Dermis microvascular lymphatic vessel endothelial cell (primary cell): Measurements from ENCODE around the gene HRG. TPM values are rescaled to one million over a fixed set of nuclear protein-coding genes. Genes with fewer than 3 reads are reported as not detected.
"Not testable (repeated sequence)": the region's sequence is repeated elsewhere in the genome, so short reads cannot be mapped to it uniquely, and the experiment has no call there.

Experiments used
- DNase-seq, 2 donors: peaks; one replicate each; pipeline versions ENCODE4 v3.0.0 to v3.0.0-alpha.2; 2010; ENCODE audit warnings: low read depth in 2 of 2
- total RNA-seq: library from RNA; depleted of rRNA; stranded (reverse); fragments of >200 nt; gene quantifications from 2 replicates; pipeline ENCODE4 v1.2.1, GENCODE V29; 2014

HRG gene, protein sequence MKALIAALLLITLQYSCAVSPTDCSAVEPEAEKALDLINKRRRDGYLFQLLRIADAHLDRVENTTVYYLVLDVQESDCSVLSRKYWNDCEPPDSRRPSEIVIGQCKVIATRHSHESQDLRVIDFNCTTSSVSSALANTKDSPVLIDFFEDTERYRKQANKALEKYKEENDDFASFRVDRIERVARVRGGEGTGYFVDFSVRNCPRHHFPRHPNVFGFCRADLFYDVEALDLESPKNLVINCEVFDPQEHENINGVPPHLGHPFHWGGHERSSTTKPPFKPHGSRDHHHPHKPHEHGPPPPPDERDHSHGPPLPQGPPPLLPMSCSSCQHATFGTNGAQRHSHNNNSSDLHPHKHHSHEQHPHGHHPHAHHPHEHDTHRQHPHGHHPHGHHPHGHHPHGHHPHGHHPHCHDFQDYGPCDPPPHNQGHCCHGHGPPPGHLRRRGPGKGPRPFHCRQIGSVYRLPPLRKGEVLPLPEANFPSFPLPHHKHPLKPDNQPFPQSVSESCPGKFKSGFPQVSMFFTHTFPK
- not detected in 2 replicates for total RNA-seq

DNA sequence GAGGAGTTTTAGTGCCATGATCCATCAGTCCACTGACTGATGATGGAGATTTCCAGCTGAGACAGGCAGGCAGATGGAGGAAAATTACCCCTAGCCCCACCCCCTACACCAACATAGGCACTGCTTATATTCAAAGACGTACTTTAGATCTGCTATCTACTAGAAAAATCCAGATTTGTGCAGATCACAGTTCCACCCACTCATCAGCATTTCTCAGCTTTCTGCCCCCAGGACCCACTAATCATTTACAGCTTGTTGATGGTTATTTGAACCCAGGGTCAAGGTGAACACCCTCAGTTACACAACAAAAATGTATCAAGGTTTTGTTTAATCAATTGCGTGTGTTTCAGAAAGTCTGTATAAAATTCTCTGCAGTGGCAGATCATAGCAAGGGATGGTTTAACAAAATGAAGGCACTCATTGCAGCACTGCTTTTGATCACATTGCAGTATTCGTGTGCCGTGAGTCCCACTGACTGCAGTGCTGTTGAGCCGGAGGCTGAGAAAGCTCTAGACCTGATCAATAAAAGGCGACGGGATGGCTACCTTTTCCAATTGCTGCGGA is at the start of gene HRG:
HRG (plus strand) TSS at position 390 of the 564 bp plus-strand sequence; CDS start at position 408, 18 bp downstream.
- no peak for DNase-seq

DNA sequence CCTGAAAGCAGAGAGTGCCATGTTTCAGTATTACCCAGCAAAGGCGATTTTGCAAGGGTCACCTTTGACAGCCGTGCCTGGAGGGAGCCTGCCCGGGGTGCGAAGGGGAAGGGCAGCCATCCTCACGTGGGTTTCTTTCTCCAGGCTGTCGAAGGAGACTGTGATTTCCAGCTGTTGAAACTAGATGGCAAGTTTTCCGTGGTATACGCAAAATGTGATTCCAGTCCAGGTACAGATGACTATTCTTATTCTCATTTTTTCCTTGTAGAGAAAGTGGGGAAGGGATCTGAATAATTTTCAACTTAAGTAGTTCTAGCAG is 49.6 kb upstream of the HRG start:
- no peak for DNase-seq

DNA sequence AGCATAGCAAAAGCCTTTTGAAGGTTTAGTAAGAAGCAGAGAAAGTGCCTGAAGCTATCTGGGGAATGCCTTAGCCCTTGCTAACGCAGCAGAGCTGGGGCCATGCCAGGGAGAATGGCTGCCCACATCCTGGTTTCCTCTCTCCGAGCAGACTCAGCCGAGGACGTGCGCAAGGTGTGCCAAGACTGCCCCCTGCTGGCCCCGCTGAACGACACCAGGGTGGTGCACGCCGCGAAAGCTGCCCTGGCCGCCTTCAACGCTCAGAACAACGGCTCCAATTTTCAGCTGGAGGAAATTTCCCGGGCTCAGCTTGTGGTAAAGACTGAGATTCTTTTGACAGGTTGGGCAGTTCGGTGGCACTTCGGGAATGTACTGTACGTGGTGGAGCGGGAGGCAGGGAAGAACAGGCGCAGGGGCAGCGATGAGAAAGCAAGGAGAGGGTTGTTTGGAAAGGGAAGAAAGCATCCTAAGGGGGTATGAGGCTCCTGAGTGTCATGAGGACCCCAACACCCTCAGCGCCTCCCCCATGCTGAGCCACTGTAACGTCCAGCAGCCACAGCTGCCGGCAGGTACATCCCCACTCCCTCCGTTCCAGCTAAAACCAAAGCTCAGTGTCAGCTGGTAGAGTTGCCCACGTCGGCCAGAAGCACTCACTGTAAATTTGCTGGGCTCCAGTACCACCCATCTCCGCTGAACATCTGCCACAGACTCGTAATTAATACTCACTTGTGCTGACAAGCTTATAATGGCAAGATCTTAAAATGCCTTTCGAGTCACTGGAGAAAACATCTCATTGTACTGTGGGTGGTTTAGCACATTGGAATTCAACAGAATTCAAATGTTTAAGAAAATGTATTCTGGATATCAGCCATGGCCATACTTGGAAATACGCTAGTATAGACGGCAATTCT is 48.5 kb upstream of the HRG start:
- peak; percentile 44 to 75 for DNase-seq

DNA sequence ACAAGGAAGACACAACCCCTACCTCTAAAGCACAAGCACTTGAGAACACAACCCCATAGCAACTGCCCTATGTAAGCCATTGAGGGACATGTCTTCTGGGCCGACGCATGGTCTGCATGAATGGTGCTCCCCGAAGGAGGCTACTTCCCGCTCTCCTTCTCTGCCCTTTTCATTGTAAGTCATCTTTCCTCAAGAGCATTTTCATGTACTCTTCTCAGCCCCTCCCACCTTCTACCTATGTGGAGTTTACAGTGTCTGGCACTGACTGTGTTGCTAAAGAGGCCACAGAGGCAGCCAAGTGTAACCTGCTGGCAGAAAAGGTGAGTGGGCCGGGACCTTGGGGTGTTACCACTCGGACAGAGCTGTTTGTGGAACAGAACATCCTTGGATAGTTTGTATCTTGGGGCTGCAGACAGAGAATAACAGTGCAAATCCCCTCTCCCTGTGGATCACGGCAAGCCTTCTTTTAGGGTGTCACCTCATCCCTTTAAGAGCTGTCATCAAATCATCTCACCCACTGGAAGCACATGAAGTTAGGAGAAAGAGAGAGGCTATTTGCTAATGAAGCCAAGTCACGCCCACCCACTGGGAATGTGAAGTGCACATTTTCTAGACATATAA is 47.4 kb upstream of the HRG start:
- DNase-seq: no peak

DNA sequence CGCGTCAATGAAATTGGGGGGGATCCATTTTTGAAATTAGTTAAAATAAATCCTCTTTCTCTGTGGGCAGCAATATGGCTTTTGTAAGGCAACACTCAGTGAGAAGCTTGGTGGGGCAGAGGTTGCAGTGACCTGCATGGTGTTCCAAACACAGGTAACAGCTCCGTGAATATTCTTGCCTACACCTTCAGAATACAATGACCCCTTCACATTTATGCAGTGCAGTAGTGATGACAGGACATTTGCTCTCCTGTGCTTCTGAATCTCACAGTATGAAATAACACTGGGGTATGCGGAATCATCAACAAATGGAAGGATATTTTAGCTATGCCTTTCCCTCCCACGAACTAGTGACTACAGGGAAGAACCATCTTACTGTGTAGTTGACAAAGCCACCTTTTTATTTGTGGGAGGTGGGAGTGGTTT is 46.0 kb upstream of the HRG start:
- DNase-seq: no peak

DNA sequence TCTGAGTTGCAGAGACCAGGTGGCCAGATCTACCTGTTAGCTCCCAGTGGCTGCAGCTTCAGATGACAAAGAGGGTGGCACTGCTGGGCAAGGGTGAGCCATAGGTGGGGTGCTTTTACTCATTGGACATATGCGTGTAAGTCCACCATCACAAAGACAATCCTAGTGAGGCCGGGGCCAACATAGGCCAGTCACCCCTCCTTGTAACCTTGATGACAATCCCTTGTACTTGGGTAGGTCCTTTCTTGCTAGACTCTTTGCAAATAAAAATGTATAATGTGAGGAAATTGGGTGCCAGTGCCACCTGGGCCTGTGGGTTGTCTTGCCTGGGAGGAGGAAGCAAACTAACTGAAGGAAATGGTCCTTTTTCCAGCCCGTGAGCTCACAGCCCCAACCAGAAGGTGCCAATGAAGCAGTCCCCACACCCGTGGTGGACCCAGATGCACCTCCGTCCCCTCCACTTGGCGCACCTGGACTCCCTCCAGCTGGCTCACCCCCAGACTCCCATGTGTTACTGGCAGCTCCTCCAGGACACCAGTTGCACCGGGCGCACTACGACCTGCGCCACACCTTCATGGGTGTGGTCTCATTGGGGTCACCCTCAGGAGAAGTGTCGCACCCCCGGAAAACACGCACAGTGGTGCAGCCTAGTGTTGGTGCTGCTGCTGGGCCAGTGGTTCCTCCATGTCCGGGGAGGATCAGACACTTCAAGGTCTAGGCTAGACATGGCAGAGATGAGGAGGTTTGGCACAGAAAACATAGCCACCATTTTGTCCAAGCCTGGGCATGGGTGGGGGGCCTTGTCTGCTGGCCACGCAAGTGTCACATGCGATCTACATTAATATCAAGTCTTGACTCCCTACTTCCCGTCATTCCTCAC is 45.4 kb upstream of the HRG start:
- DNase-seq: no peak

DNA sequence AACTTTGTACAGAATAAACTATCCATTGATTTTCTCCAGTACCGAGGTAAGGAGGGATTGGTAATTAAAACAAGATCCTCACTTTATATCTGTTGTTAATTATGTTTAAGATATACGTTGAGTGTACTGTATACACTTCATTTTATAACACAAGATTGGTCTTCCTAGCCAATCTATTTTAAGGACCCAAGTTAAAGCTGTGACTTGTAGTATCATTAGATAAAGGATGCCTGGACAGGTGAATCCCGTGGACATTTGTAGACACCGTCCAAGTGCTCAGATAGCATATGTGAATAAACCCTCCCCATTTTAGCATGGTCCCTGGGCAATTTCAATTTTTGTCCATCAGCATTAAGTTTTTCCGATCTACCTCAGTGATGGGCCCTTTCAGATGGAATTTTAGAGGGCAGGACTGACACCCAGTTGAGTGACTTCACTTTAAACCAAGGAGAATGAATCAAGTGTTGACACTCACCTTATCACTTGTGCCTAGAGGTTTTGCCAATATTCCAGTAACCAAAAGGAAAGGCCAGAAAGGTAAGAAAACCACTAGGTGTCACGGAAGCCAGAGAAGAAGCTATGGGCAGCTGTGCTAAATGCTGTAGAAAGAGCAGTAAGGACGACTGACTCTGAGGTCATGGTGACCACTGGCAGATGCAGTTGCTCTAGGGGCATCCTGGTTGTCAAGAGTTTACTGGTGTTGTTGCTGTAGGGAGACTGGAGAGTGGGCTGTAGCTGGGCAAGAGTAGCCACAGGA is 43.7 kb upstream of the HRG start:
- DNase-seq: no peak

DNA sequence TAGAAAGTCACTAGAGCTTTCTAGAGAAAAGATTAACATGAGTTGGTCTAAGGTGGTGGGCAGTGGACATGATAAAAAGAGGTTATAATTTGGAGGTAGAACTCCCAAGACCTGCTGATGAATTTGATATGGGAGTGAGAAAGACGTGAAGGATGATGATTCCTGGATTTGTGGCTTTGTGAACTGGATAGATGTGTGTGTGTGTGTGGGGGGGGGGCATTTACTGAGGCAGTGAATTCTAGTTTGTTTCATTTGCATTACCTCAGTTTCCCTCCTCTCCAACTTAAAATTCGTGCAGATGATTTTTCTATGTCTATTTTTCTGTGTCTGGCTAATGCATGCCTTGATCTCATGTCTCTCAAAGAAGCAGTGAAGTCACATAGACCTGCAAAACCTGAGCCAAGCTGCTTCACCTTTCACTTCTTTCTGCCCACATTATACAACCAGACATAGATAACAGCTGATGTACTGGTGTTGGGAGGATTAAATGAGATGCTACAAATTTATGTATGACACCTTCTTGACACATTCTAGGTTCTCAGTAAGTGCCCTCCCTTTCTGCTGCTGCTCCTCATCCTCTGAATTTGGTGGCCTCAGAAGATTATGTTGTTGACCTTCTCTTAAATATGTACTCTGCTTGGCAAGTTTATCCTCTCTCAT is 43.0 kb upstream of the HRG start:
- DNase-seq: no peak

DNA sequence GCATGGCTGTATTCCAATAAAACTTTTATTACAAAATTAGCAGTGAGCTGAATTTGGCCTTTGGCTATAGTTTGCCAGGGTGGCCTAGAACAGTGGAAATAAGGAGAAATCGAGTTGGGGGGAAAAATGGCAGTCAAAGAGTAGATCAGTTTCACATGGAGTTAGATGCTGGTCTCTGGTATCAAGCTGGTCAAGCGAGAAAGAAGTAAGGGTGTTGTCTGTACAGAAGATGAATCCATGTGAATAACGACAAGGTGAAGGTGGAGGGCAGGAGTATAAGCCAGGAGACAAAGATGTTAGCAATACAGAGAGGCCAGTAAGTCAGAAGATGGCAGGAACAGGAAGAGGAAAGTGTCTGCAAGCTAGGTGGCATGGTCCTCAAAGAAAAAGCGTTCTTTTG is 41.2 kb upstream of the HRG start:
- no peak for DNase-seq

DNA sequence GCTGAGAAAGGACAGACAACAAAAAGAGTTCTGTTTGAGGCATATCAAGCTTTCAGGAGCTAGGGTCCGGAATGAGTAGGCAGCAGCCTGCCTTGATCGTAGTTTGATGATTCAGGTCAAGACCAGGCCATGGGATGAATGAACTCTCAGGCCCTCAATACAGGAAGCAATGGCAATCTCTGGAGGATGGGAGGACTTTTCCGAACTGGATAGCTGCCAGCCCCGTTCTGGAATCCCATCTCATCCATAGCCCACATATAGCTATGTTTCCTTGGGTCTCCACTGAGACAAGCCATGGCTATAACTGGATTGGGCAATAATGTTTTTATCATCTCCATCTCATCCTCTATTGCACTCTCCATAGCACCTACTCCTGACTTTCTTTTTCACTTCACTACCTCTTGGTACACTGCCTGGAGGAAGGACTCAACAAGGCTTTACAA is 40.2 kb upstream of the HRG start:
- DNase-seq: no peak

DNA sequence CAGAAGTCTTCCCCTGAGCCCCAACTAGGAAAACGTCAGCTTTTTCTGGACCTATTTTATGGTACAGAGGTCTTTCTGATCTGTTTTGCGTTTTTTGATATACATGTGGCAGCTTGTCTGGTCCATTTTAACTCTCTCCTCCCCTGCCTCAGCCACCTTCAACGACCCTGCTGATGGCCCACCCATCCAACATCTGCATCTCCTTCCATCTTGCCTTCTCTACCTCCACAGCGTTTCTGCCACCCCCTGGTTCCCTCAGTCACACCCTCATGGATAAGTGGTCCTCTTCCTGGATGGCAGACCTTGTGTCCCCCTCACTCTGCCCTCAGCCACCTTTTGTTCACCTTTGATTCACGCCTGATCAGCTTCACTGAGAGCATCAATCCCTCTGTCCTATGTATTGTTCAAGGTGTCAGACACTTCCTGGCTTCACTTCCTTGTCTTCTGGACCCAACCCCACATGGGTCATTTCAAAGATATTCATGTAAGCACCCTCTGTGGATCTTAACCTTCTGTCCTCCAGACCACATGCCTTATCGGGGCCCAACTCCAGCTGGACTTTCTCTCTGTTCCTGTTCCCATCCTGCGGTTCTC is 39.5 kb upstream of the HRG start:
- no peak for DNase-seq

DNA sequence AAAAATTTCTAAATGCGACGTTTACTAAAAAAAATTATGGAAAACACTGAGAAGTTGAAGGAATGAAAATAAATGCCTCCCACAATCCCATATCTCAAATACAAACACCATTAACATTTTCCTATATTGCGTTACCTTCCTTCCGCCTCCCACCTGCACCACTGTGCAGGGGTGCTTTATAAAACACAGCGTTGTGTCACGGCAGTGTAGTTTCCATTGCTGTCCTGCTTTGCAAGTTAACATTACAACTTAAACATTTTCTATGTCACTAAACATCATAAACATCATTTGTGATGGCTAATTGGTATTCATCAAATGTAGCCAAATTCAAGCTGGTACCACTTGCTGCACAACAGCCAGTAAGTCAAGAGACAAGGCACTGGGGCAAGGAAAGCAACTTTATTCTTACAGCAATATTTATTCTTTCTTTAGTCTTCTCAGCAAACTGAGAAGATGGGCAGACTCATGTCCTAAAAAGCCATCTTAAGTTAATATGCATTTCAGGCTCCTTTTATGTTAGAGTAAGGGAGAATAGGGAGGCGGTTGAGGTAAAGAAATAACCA is 37.9 kb upstream of the HRG start:
- DNase-seq: no peak

DNA sequence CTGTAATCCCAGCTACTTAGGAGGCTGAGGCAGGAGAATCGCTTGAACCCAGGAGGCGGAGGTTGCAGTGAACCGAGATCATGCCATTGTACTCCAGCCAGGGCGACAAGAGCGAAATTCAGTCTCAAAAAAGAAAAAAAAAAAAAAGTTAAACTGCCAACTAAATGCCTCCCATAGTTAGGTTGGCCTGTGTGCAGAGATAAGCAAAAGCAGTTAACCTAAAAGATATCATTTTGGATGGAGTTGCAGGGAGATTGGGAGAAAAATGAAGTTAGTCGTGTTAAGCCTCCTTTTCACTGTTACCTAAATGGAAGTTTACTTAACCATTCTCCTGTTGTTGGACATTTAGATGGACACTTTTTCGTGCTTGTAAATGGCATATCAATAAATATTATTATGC is 37.1 kb upstream of the HRG start:
- DNase-seq: no peak

DNA sequence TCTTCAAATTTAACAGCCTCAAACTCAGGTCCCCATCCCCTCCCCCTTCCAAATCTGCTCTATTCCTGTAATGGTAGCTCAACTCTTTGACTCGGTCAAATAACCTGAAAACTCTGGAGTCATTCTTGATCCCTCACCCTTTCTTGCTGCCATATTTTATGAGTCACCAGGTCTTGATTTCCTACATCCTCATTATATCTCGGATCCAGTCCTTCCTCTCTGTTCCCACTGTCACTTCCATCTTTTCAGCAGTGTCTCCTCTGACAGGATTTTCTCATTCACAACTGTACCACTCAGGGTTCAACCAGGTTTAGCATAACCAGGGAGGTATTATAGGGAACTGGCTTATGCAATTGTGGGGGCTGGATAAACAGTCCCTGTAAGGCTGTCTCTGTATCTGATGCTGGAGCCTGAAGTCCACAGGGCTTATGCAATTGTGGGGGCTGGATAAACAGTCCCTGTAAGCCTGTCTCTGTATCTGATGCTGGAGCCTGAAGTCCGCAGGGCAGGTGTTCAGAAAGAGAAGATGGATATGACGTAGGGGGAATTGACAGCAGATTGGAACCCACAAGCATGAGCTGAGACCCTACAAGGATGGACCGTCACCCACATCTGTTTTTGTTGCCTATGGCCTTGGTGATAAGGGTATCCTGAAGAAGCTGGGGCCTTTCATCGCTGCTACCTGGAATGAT is 34.7 kb upstream of the HRG start:
- no peak for DNase-seq

DNA sequence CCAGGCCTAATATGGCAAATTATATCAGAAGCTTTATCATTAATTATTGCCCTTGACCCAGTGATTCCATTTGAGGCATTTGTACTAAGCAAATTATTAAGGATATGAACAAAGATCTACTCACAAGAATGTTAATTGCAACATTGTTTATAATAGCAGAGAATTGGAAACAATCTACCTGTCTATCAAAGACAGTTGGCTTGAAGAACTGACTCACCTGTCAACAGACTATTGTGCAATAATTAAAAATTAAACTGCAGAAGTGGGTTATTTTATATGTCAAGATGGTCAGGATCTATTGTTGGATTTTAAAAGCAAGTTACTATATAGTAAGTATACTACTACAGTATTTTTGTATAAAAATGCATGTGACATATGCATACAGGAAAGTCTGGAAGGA is 32.3 kb upstream of the HRG start:
- DNase-seq: no peak

DNA sequence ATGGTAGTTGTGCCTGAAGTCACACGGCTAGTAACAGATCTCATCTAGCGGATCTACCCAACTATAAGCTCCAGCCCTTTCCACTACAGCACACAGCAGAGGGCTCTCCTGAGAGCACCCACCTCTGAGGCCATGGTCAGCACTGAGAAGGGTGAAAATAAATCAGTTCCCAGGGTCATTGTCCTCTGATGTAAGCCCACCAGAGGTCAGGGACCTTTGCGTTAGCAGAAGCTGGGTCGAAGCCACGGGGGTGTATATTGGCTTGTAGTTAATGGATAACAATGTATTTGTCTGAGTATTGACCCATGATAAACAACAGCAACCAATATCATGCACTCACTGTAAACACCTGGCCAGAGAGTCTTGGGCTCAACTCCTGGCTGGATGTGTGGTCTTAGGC is 31.6 kb upstream of the HRG start:
- not testable (repeated sequence) for DNase-seq

DNA sequence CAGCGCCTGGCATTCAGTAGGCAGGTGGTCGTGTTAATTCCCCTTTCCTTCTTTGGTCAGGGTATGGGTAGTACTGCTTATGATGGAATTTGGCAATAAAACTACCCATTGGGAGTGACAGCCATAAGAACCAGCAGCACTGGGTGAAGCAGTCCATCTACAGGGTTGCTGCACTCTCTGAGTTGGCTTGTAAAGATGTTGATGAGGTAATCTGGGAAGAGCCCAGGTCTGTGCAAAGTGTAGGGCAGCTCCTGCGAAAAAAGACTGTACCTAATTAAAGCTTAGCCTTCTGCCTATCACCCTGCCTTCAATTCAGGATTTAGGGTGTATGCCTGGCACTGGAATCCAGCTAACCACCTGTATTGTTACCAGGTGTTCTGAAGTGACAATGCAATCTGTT is 30.3 kb upstream of the HRG start:
- no peak for DNase-seq

DNA sequence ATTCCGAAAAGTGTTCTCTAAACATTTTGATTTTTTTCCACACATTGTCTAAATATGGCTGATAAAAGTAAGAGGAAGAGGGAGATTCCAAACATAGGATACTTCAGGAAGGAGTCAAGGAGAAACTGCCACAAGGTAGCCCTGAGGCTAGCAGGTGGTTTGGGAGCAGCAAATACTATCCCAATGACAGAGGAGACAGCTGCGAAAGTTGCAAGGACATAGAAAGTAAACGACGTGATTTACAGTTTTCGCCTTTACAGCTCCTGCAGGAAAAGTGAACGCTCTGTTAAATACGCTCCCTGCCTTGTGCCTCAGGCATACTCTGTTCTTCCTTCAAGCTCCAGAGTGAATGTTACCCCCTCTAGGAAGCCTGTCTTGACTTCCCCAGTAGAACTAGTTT is 29.3 kb upstream of the HRG start:
- no peak for DNase-seq
